HepG2 (cell line): ENCODE results near the gene AHSG. TPM values are rescaled to one million over a fixed set of nuclear protein-coding genes. Genes with fewer than 3 reads are reported as not detected.

Experiments
- ATF5 ChIP-seq: sonication (generic); formaldehyde crosslinking; IDR thresholded peaks from 2 replicates; pipeline ENCODE4 v1.4.0; 2020; ENCODE audit warnings: mild to moderate bottlenecking, low read depth, missing genetic modification reagents
- ETV6 ChIP-seq: sonication (generic); formaldehyde crosslinking; conservative IDR thresholded peaks from 2 replicates; pipeline ENCODE4 v1.4.0; 2020; ENCODE audit warnings: missing genetic modification reagents
- FOXA3 ChIP-seq: IDR thresholded peaks from 2 replicates; pipeline ENCODE4 v1.6.1; 2016; ENCODE audit warnings: missing genetic modification reagents, missing compliant biosample characterization
- KDM5B ChIP-seq: sonication (generic); formaldehyde crosslinking; IDR thresholded peaks from 2 replicates; pipeline ENCODE4 v1.4.0; 2020; ENCODE audit warnings: missing genetic modification reagents, mild to moderate bottlenecking, borderline replicate concordance
- MLXIP ChIP-seq: sonication (generic); formaldehyde crosslinking; IDR thresholded peaks from 2 replicates; pipeline ENCODE4 v1.9.0; 2021; ENCODE audit warnings: missing genetic modification reagents, borderline replicate concordance
- MXI1 ChIP-seq: IDR thresholded peaks from 3 replicates; pipeline ENCODE4 v1.6.1; 2012; ENCODE audit warnings: low read depth, low read length, inconsistent platforms, borderline replicate concordance
- NCOA1 ChIP-seq: sonication (generic); formaldehyde crosslinking; IDR thresholded peaks from 2 replicates; pipeline ENCODE4 v1.9.0; 2021; ENCODE audit warnings: missing genetic modification reagents
- NFYC ChIP-seq: IDR thresholded peaks from 2 replicates; pipeline ENCODE4 v1.6.1; 2016; ENCODE audit warnings: missing genetic modification reagents, missing compliant biosample characterization
- RFXAP ChIP-seq: sonication (generic); formaldehyde crosslinking; IDR thresholded peaks from 2 replicates; pipeline ENCODE4 v1.4.0; 2020; ENCODE audit warnings: missing genetic modification reagents, borderline replicate concordance
- THAP7 ChIP-seq: sonication (generic); formaldehyde crosslinking; IDR thresholded peaks from 2 replicates; pipeline ENCODE4 v1.8.1; 2023; ENCODE audit warnings: mild to moderate bottlenecking, missing genetic modification reagents
- XBP1 ChIP-seq: sonication (generic); formaldehyde crosslinking; IDR thresholded peaks from 2 replicates; pipeline ENCODE4 v1.5.0; 2020; ENCODE audit warnings: missing genetic modification reagents
- ZBTB26 ChIP-seq: IDR thresholded peaks from 2 replicates; pipeline ENCODE4 v1.6.1; 2016; ENCODE audit warnings: missing compliant biosample characterization, missing genetic modification reagents, borderline replicate concordance
- ZBTB8A ChIP-seq: sonication (generic); formaldehyde crosslinking; IDR thresholded peaks from 2 replicates; pipeline ENCODE4 v1.4.0; 2020; ENCODE audit warnings: mild to moderate bottlenecking, low read depth, missing genetic modification reagents, borderline replicate concordance
- ZFP41 ChIP-seq: sonication (generic); formaldehyde crosslinking; IDR thresholded peaks from 2 replicates; pipeline ENCODE4 v1.4.0; 2020; ENCODE audit warnings: mild to moderate bottlenecking, missing genetic modification reagents, borderline replicate concordance
- ZFY ChIP-seq: sonication (generic); formaldehyde crosslinking; IDR thresholded peaks from 2 replicates; pipeline ENCODE4 v1.4.0; 2020; ENCODE audit warnings: missing genetic modification reagents
- ZFYVE20 ChIP-seq: sonication (generic); formaldehyde crosslinking; IDR thresholded peaks from 2 replicates; pipeline ENCODE4 v1.8.0; 2023; ENCODE audit warnings: low read depth, mild to moderate bottlenecking, moderate library complexity, missing genetic modification reagents, borderline replicate concordance
- ZNF230 ChIP-seq: sonication (generic); formaldehyde crosslinking; IDR thresholded peaks from 2 replicates; pipeline ENCODE4 v1.4.0; 2020; ENCODE audit warnings: mild to moderate bottlenecking, missing genetic modification reagents
- ZNF274 ChIP-seq: sonication (generic); formaldehyde crosslinking; IDR thresholded peaks from 2 replicates; pipeline ENCODE4 v1.5.1; 2020; ENCODE audit warnings: mild to moderate bottlenecking, missing genetic modification reagents
- ZNF550 ChIP-seq: sonication (generic); formaldehyde crosslinking; IDR thresholded peaks from 2 replicates; pipeline ENCODE4 v1.4.0; 2020; ENCODE audit warnings: mild to moderate bottlenecking, missing genetic modification reagents, borderline replicate concordance
- ZSCAN12 ChIP-seq: sonication (generic); formaldehyde crosslinking; IDR thresholded peaks from 2 replicates; pipeline ENCODE4 v1.9.0; 2021; ENCODE audit warnings: mild to moderate bottlenecking, missing genetic modification reagents
- ZSCAN25 ChIP-seq: sonication (generic); formaldehyde crosslinking; IDR thresholded peaks from 2 replicates; pipeline ENCODE4 v1.8.0; 2022; ENCODE audit warnings: mild to moderate bottlenecking, missing genetic modification reagents
- polyA plus RNA-seq, 8 experiments: library from polyadenylated mRNA; depleted of rRNA in 3 of 8; stranded (reverse) in 7 of 8; unstranded in 1 of 8; fragments of >200 nt; fragmentation: Illumina TruSeq in 4 of 8; extraction: Trizol in 4 of 8; gene quantifications; 2 replicates each; pipeline versions ENCODE4 v1.2.1 to v1.2.3, GENCODE V29; 2011 to 2016; ENCODE audit warnings: low read depth in 4 of 8, missing spikeins in 1 of 8, mixed read lengths in 1 of 8; ENCODE audit not compliant: insufficient read depth in 1 of 8
- total RNA-seq, 5 experiments: library from RNA; depleted of rRNA; stranded (reverse); fragments of >200 nt; fragmentation: Illumina TruSeq; extraction: Trizol; gene quantifications; 2 replicates each; pipeline ENCODE4 v1.2.3, GENCODE V29; 2016; ENCODE audit warnings: low read depth in 1 of 5

Gene AHSG
- total and polyA plus RNA-seq, 2 of the 13 experiments (the other 11 are each of a cell fraction or from before 2014, with no cell fraction given) = 2,043 to 19,152 TPM

GRCh38 chr3:186612721-186613636, at the start of gene AHSG (continued):
- TF ChIP-seq THAP7 (CRISPR knock-in tag) (peak; percentile 34), ZSCAN12 (CRISPR knock-in tag) (peak; percentile 56; the same call in 1 of the 2 replicates), XBP1 (CRISPR knock-in tag) (peak; percentile 95), ZBTB8A (CRISPR knock-in tag) (0 out of 2 replicates have a peak, but pooled peaks have one; percentile 21), ZNF230 (CRISPR knock-in tag) (peak; percentile 87), MLXIP (CRISPR knock-in tag) (peak; percentile 80; the same call in 1 of the 2 replicates), ZFYVE20 (CRISPR knock-in tag) (no peak), RFXAP (CRISPR knock-in tag) (peak; percentile 84), ZFP41 (CRISPR knock-in tag) (no peak), ZFY (peak; percentile 76), ETV6 (CRISPR knock-in tag) (0 out of 2 replicates have a peak, but pooled peaks have one; percentile 27), NCOA1 (peak; percentile 92; the same call in 1 of the 2 replicates), ZSCAN25 (peak; percentile 48; the same call in 1 of the 2 replicates), ZNF274 (CRISPR knock-in tag) (no peak; the same call in 1 of the 2 replicates), ATF5 (CRISPR knock-in tag) (no peak), MXI1 (0 out of 3 replicates have a peak, but pooled peaks have one; percentile 43), KDM5B (CRISPR knock-in tag) (peak; percentile 82), ZBTB26 (CRISPR knock-in tag) (peak; percentile 60; the same call in 1 of the 2 replicates), FOXA3 (peak; percentile 93), NFYC (CRISPR knock-in tag) (no peak), ZNF550 (CRISPR knock-in tag) (no peak)
